SK-N-SH (cell line): ENCODE measurements around the gene SMIM20.

Source experiments
- POLR2AphosphoS5 ChIP-seq: IDR thresholded peaks from 2 replicates; pipeline ENCODE4 v1.6.1; 2012; ENCODE audit warnings: low read depth, low read length
- RFX5 ChIP-seq: IDR thresholded peaks from 2 replicates; pipeline ENCODE4 v1.6.1; 2012; ENCODE audit warnings: mild to moderate bottlenecking, improper control_type of control experiment, low read length

- TF ChIP-seq POLR2AphosphoS5 (no peak), RFX5 (no peak)
Measured at GRCh38 chr4:25977397-25978170, 63.6 kb downstream of the SMIM20 start.
